Body of pancreas (tissue), 4 donors: ENCODE results near the gene TPP2. TPM values are rescaled to one million over a fixed set of nuclear protein-coding genes. Genes with fewer than 3 reads are reported as not detected.

Source experiments
- ATAC-seq: fragments of 150-250 bp; one replicate; pipeline ENCODE4 v1.9.1; 2016
- DNase-seq, 4 donors: peaks; one replicate each; pipeline ENCODE4 v3.0.0-alpha.2; 2019
- H3K27ac ChIP-seq, 4 donors: fragments of 200-600 bp; sonication (generic); 1 replicate in 3 of 4; 2 replicates in 1 of 4; pipeline versions ENCODE4 v1.5.1 to v1.6.1; 2016 to 2019; ENCODE audit warnings: mild to moderate bottlenecking in 1 of 4, mixed read lengths in 1 of 4, moderate library complexity in 1 of 4
- H3K27me3 ChIP-seq, 2 donors: fragments of 200-600 bp; sonication (generic); one replicate each; pipeline ENCODE4 v1.6.0; 2016; ENCODE audit warnings: mild to moderate bottlenecking in 1 of 2
- H3K36me3 ChIP-seq, 2 donors: fragments of 200-600 bp; sonication (generic); replicated peaks in 1 of 2; 2 replicates each; pipeline ENCODE4 v1.5.1; 2016; ENCODE audit warnings: low read depth in 2 of 2; ENCODE audit not compliant: insufficient read depth in 1 of 2
- H3K4me1 ChIP-seq: fragments of 200-600 bp; sonication (generic); one replicate; pipeline ENCODE4 v1.6.0; 2016
- H3K4me3 ChIP-seq, 2 donors: fragments of 200-600 bp; sonication (generic); 1 replicate in 1 of 2; 2 replicates in 1 of 2; pipeline ENCODE4 v1.5.1; 2016 to 2019
- H3K9me3 ChIP-seq, 3 donors: fragments of 200-600 bp; sonication (generic); 1 replicate in 2 of 3; 2 replicates in 1 of 3; pipeline ENCODE4 v1.5.1; 2016
- CTCF ChIP-seq, 7 experiments: fragments of 450-650 bp in 4 of 7; fragments of 200-600 bp in 3 of 7; sonication (generic) in 3 of 7; IDR thresholded peaks; one replicate each; pipeline ENCODE4 v1.5.1; 2016 to 2019; ENCODE audit warnings: antibody characterized with exemption in 7 of 7
- POLR2A ChIP-seq, 3 donors: fragments of 450-650 bp; IDR thresholded peaks; one replicate each; pipeline ENCODE4 v1.6.1; 2016; ENCODE audit warnings: antibody characterized with exemption in 3 of 3, mild to moderate bottlenecking in 2 of 3
- WGBS, 2 donors: methylation state at CpG; one replicate each; pipeline ENCODE4 v1.1.5; 2017; 5-methylcytosine and 5-hydroxymethylcytosine counted together
- intact Hi-C: fragments of 100-400 bp; cut with DNase I; formaldehyde crosslinking; loops from one replicate; pipeline ENCODE4 v1.15.1; 2023
- total RNA-seq, 2 donors: library from RNA; depleted of rRNA; stranded (reverse); fragments of >200 nt; gene quantifications; one replicate each; pipeline ENCODE4 v1.1.0, GENCODE V29; 2016

Gene TPP2
- total RNA-seq, 2 donors from 2014 or later = 29.3 to 73.5 TPM

GRCh38 chr13:102667023-102667422 lies 70.2 kb downstream of the TPP2 start:
- Histone ChIP-seq H3K27me3 (no peaks in the 10 kb centered on the region), H3K4me1 (no peaks in the 10 kb centered on the region), H3K9me3 (no peaks in the 10 kb centered on the region), H3K36me3 (peaks cover 9 to 12% of the 10 kb centered on the region in 2 donors), H3K4me3 (no peak overlapping the region), H3K27ac (no peak overlapping the region)
- no peak for ATAC-seq
- intact Hi-C loops = no loop called here
- TF ChIP-seq POLR2A (IDR thresholded peaks at IDR 0.05) = no peak
- TF ChIP-seq CTCF (IDR thresholded peaks at IDR 0.05) = no peak
- DNase-seq = no peak

GRCh38 chr13:102667911-102668310 lies 71.1 kb downstream of the TPP2 start:
- 90 to 96% methylated on average over 4 of the region's 4 CpGs for WGBS, 2 donors
- ATAC-seq (no peak), DNase-seq (no peak)
- Histone ChIP-seq H3K27me3 (no peaks in the 10 kb centered on the region), H3K27ac (no peak overlapping the region), H3K4me1 (no peaks in the 10 kb centered on the region), H3K4me3 (no peak overlapping the region), H3K9me3 (no peaks in the 10 kb centered on the region), H3K36me3 (peaks cover 9 to 11% of the 10 kb centered on the region in 2 donors)
- intact Hi-C loops = no loop called here
- TF ChIP-seq POLR2A (IDR thresholded peaks at IDR 0.05) (no peak), CTCF (IDR thresholded peaks at IDR 0.05) (no peak)

DNA sequence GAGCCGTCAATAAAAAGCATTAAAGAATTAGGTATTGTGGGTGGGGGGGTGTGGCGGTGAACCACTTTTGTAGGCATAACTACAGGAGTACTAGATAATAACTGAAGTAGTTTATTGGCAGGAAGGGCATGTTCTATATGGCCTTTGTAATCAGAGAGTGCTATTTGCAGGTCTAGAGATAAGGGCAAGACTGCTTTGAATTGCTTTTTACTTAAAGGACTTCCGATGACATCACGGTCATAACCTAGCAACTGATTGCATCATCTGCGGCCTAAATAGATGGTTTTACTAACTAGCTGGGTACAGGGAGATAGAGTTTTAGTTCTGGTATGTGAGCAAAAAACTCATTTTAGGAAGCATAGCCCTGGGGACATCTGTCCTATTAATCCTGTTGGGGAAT lies 73.3 kb downstream of the TPP2 start:
- H3K4me1 ChIP-seq = no peaks in the 10 kb centered on the region
- no peak overlapping the region for H3K4me3 ChIP-seq
- no peaks in the 10 kb centered on the region for H3K27me3 ChIP-seq
- DNase-seq = no peak
- intact Hi-C loops = no loop called here
- 78 to 84% methylated on average over 5 of the region's 5 CpGs for WGBS, 2 donors
- ATAC-seq = no peak
- H3K36me3 ChIP-seq = peaks cover 9 to 13% of the 10 kb centered on the region in 2 donors
- H3K27ac ChIP-seq = no peak overlapping the region
- TF ChIP-seq POLR2A (IDR thresholded peaks at IDR 0.05) = no peak
- TF ChIP-seq CTCF (IDR thresholded peaks at IDR 0.05) = no peak
- no peaks in the 10 kb centered on the region for H3K9me3 ChIP-seq

DNA sequence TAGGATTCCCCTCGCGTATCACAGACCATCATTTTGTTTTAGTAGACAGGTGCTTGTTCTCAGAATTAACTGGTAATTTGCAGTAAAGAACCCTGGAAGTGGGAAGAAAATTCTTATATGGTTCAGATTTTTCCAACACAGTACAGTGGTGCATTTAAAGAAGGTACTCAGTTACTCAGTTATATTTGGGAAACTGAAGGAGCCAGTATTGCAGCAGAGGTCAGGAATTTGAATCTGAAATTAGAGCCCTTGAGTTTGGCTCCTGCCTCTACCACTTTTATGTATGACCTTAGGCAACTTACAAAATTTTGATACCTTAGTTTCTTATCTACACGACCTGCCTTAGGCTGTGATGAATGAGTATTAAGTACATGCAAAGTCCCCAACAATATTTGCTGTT lies 78.3 kb downstream of the TPP2 start:
- no peak for TF ChIP-seq POLR2A (IDR thresholded peaks at IDR 0.05)
- TF ChIP-seq CTCF (IDR thresholded peaks at IDR 0.05) = no peak
- 73 to 75% methylated on average over 3 of the region's 3 CpGs for WGBS, 2 donors
- Histone ChIP-seq H3K4me1 (no peaks in the 10 kb centered on the region), H3K27me3 (no peaks in the 10 kb centered on the region), H3K4me3 (no peak overlapping the region), H3K9me3 (no peaks in the 10 kb centered on the region), H3K27ac (no peak overlapping the region), H3K36me3 (peaks cover 0 to 10% of the 10 kb centered on the region in 2 donors)
- intact Hi-C loops = no loop called here
- no peak for DNase-seq
- no peak for ATAC-seq

DNA sequence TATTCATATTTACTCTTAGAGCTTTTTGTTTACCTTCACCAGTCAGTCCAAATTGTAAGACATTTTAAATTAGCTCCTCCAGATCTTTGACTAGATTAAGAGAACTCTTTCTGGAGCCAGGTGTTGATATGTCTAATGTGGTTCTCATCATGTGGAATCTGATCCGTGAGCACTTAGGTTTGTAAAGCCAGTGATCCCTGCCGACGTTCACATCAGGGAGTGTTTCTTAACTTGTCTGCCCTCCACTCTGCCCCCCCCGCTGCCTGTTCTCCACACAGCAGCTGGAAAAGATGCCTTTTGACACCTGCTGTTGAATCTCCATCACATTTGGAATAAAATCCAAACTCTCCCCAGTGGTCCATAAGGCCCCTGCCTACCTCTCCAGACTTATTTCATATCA lies 80.3 kb downstream of the TPP2 start:
- no peak for ATAC-seq
- intact Hi-C loops = no loop called here
- H3K36me3 ChIP-seq = peaks cover 0 to 10% of the 10 kb centered on the region in 2 donors

More for the DNA sequence above, 80.3 kb downstream of the TPP2 start:
- Histone ChIP-seq H3K27me3 (no peaks in the 10 kb centered on the region), H3K4me1 (no peaks in the 10 kb centered on the region), H3K27ac (no peak overlapping the region), H3K9me3 (no peaks in the 10 kb centered on the region), H3K4me3 (no peak overlapping the region)
- TF ChIP-seq POLR2A (IDR thresholded peaks at IDR 0.05) = no peak
- no peak for TF ChIP-seq CTCF (IDR thresholded peaks at IDR 0.05)
- no peak for DNase-seq
- WGBS, 2 donors = 86 to 91% methylated on average over 4 of the region's 4 CpGs
